Endometrial microvascular endothelial cells (primary cell): ENCODE results near the gene TCEAL9. TPM values are rescaled to one million over a fixed set of nuclear protein-coding genes. Genes with fewer than 3 reads are reported as not detected.

Source experiments
- in situ Hi-C: cut with HindIII; loops from 2 replicates; pipeline ENCODE4 v1.10.0; 2017; ENCODE audit warnings: low sequenced_read_pairs, low pct_unique_long_range_greater_than_20kb; ENCODE audit errors: inconsistent ontology term
- total RNA-seq: library from RNA; depleted of rRNA; stranded (reverse); fragments of >200 nt; gene quantifications from one replicate; pipeline ENCODE4 v1.2.3, GENCODE V29; 2015; ENCODE audit errors: inconsistent ontology term

TCEAL9 gene
- total RNA-seq, 1 donor from 2014 or later = 48.4 TPM

DNA sequence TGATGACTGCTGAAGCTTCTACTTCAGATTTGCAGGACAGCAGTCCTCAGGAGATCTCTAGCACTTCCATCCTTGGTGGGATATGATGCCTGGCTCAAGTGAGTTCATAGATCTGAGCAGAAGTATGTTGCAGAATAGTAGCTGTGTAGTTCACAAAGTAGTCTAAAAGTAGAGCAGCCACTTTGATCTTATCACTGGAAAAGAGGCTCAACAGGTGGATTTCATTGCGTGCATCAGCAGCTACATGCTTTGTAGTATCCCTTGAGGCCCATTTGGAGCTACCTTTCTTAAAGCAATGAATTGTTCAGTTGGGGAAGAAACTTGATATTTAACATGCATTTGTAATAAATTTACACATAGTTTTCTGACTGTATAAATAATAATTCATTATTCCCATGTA lies 50.0 kb downstream of the TCEAL9 start:
- in situ Hi-C loops = no loop called here

DNA sequence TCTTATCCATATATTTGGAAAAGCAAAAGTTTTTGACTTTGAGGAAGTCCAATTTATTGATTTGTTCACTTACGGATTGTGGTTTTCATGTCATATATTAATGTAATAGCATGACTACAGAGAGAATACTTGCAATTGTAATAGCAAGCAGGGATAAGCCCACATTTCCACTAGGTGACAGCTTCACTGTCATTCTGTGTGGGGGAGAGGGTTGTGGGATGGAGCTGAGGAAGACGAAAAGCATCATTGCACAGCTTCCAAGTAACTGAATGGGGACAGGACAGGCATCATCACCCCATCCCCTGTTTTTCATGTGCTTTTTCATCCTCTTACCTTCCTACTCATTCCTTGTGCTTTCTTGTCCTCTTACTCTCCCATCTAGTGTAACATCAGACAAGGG lies 51.5 kb downstream of the TCEAL9 start:
- in situ Hi-C loops = no loop called here

Other genes with a start within 250 kb of the TCEAL9 start
- 18.8 TPM for gene BEX4, start 141.4 kb upstream of the TCEAL9 start, total RNA-seq
- gene TCEAL8, start 101.4 kb upstream of the TCEAL9 start, total RNA-seq = 59.9 TPM
- gene TCEAL5, start 79.8 kb upstream of the TCEAL9 start, total RNA-seq = not detected
- gene BEX2, start 45.5 kb upstream of the TCEAL9 start, total RNA-seq = 0.37 TPM
- gene TCEAL7, start 26.3 kb upstream of the TCEAL9 start, total RNA-seq = 2.3 TPM
- gene BEX3, start 20.0 kb downstream of the TCEAL9 start, total RNA-seq = 219 TPM
- not detected for gene RAB40A, start 163.0 kb downstream of the TCEAL9 start, total RNA-seq
- gene TCEAL4, start 229.0 kb downstream of the TCEAL9 start, total RNA-seq = 25.8 TPM